Measurements from ENCODE around the gene SPOCK1. TPM values are rescaled to one million over a fixed set of nuclear protein-coding genes. Genes with fewer than 3 reads are reported as not detected.

The SPOCK1 gene
- total RNA-seq, 1 experiment from 2014 or later: 4.0 TPM

DNA sequence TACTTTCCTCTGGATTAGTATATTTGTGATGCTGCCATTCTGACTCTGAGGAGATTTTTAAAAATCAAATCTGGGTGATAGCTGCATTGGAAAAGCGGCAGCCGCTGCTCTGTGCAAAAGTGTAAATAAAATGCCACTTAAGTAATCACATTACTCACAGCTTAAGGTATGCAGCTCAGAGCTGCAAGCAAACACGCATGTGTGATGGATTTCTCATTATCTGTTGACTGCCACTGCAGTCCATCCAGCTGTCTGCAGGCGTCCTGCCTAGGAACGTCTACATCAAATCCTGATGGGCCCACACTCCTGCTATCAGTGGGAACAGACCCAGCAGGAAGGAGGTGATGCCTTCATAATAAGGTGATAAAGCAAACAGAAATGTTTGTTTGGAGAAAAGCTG is 216.9 kb downstream of the SPOCK1 start:
- Histone ChIP-seq H3K27ac (ENCODE audit: low read depth, low read length, poor library complexity, severe bottlenecking) (no peak overlapping the region), H3K27me3 (replicated peaks; ENCODE audit: insufficient read depth, low read depth, low read length, poor library complexity) (peaks cover 5% of the 10 kb centered on the region), H3K9me3 (ENCODE audit: low read depth, low read length, poor library complexity, severe bottlenecking) (no peaks in the 10 kb centered on the region), H3K4me1 (ENCODE audit: insufficient read depth, low read length, poor library complexity, severe bottlenecking) (no peaks in the 10 kb centered on the region), H3K4me3 (ENCODE audit: low read depth, low read length, poor library complexity, severe bottlenecking) (no peak overlapping the region), H3K36me3 (ENCODE audit: insufficient read depth, low read length, poor library complexity, severe bottlenecking) (no peaks in the 10 kb centered on the region)
- BruUV-seq (replicated peaks): no TSS peak
- POLR2A ChIA-PET (ENCODE audit: low non-redundant PET): no interaction called here
- intact Hi-C loops (cut with micrococcal nuclease; ENCODE audit: unreplicated experiment): no loop called here
- CTCF ChIA-PET: no interaction called here
- TF ChIP-seq, protein P1, sequence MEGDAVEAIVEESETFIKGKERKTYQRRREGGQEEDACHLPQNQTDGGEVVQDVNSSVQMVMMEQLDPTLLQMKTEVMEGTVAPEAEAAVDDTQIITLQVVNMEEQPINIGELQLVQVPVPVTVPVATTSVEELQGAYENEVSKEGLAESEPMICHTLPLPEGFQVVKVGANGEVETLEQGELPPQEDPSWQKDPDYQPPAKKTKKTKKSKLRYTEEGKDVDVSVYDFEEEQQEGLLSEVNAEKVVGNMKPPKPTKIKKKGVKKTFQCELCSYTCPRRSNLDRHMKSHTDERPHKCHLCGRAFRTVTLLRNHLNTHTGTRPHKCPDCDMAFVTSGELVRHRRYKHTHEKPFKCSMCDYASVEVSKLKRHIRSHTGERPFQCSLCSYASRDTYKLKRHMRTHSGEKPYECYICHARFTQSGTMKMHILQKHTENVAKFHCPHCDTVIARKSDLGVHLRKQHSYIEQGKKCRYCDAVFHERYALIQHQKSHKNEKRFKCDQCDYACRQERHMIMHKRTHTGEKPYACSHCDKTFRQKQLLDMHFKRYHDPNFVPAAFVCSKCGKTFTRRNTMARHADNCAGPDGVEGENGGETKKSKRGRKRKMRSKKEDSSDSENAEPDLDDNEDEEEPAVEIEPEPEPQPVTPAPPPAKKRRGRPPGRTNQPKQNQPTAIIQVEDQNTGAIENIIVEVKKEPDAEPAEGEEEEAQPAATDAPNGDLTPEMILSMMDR (conservative IDR thresholded peaks at IDR 0.05; ENCODE audit: low read depth, low read length): no peak
- TF ChIP-seq EZH2 (IDR thresholded peaks at IDR 0.05; ENCODE audit: borderline replicate concordance, low read depth, low read length, poor library complexity, severe bottlenecking): no peak
- DNase-seq (ENCODE audit: low spot score): no peak

DNA sequence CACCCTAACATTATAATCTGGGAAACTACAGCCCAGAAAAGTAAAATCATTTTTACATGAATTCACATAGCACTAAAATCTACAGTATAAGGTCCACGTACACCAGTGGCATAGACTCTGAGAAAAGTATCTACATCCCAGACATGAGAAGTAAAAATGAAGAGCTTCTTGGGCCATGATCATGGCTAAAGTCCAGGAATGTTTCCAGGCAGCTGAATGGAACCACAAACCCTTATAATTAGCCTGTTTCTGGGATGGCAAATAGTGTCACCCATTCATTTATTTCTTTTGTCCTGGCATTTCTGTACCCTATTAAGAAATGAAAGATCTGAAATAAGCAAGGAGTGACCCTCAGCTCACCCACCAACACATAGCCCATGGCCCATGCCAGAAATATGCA is 217.9 kb downstream of the SPOCK1 start:
- intact Hi-C loops (cut with micrococcal nuclease; ENCODE audit: unreplicated experiment): no loop called here
- H3K27ac ChIP-seq (ENCODE audit: low read depth, low read length, poor library complexity, severe bottlenecking): no peak overlapping the region
- peaks cover 5% of the 10 kb centered on the region for H3K27me3 ChIP-seq (replicated peaks; ENCODE audit: insufficient read depth, low read depth, low read length, poor library complexity)
- TF ChIP-seq, protein P1 (conservative IDR thresholded peaks at IDR 0.05; ENCODE audit: low read depth, low read length): no peak
- TF ChIP-seq EZH2 (IDR thresholded peaks at IDR 0.05; ENCODE audit: borderline replicate concordance, low read depth, low read length, poor library complexity, severe bottlenecking): no peak
- no peak overlapping the region for H3K4me3 ChIP-seq (ENCODE audit: low read depth, low read length, poor library complexity, severe bottlenecking)
- DNase-seq (ENCODE audit: low spot score): no peak
- CTCF ChIA-PET: no interaction called here
- POLR2A ChIA-PET (ENCODE audit: low non-redundant PET): no interaction called here
- no peaks in the 10 kb centered on the region for H3K4me1 ChIP-seq (ENCODE audit: insufficient read depth, low read length, poor library complexity, severe bottlenecking)
- BruUV-seq (replicated peaks): no TSS peak
- no peaks in the 10 kb centered on the region for H3K9me3 ChIP-seq (ENCODE audit: low read depth, low read length, poor library complexity, severe bottlenecking)
- H3K36me3 ChIP-seq (ENCODE audit: insufficient read depth, low read length, poor library complexity, severe bottlenecking): no peaks in the 10 kb centered on the region

DNA sequence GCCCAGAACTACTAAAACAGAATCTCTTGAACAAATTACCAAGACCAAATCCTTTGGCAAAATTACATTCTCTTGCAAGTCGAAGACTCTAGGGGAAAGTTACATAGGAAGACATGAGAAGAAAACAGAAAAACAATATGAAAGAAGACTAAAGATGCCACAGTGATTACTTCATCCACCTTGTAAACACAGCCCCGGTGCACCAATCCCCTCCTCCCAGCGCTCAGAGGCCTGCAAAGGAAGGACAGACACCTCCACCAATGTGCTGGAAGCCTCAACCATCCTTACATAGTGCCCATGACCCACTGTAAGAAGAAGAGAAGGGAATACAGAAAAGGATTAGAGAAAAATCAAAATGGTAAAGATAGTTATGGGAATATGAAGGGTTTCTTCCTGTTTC is 218.5 kb downstream of the SPOCK1 start:
- intact Hi-C loops (cut with micrococcal nuclease; ENCODE audit: unreplicated experiment): no loop called here
- POLR2A ChIA-PET (ENCODE audit: low non-redundant PET): no interaction called here

More for the DNA sequence above, 218.5 kb downstream of the SPOCK1 start:
- Histone ChIP-seq H3K27me3 (replicated peaks; ENCODE audit: insufficient read depth, low read depth, low read length, poor library complexity) (peaks cover 5% of the 10 kb centered on the region), H3K9me3 (ENCODE audit: low read depth, low read length, poor library complexity, severe bottlenecking) (no peaks in the 10 kb centered on the region), H3K4me3 (ENCODE audit: low read depth, low read length, poor library complexity, severe bottlenecking) (no peak overlapping the region), H3K4me1 (ENCODE audit: insufficient read depth, low read length, poor library complexity, severe bottlenecking) (no peaks in the 10 kb centered on the region), H3K36me3 (ENCODE audit: insufficient read depth, low read length, poor library complexity, severe bottlenecking) (no peaks in the 10 kb centered on the region), H3K27ac (ENCODE audit: low read depth, low read length, poor library complexity, severe bottlenecking) (no peak overlapping the region)
- CTCF ChIA-PET: no interaction called here
- TF ChIP-seq, protein P1 (conservative IDR thresholded peaks at IDR 0.05; ENCODE audit: low read depth, low read length): no peak
- no peak for TF ChIP-seq EZH2 (IDR thresholded peaks at IDR 0.05; ENCODE audit: borderline replicate concordance, low read depth, low read length, poor library complexity, severe bottlenecking)
- no peak for DNase-seq (ENCODE audit: low spot score)
- BruUV-seq (replicated peaks): no TSS peak

All from A673 (cell line).